Measurements from ENCODE around the gene ITPKB.

DNA sequence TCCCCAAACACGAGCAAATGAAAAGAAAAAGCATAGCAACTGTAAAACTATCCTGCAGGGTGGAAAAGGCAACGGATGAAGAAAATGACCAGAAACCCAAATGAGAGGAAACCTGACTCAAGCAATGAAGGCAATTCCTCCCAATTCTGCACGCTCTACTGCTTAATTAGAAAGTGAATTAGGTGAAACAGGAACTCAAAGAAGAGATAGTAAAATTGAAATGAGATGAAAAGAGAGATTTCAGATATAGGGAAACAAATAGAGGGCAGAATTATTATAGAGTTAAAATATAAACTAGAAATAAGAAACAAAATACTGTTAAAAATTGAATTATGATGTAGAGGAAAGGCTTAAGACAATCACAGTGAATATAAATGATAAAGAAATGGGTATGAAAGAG is 27.5 kb upstream of the ITPKB start:
- TF ChIP-seq, protein P1, sequence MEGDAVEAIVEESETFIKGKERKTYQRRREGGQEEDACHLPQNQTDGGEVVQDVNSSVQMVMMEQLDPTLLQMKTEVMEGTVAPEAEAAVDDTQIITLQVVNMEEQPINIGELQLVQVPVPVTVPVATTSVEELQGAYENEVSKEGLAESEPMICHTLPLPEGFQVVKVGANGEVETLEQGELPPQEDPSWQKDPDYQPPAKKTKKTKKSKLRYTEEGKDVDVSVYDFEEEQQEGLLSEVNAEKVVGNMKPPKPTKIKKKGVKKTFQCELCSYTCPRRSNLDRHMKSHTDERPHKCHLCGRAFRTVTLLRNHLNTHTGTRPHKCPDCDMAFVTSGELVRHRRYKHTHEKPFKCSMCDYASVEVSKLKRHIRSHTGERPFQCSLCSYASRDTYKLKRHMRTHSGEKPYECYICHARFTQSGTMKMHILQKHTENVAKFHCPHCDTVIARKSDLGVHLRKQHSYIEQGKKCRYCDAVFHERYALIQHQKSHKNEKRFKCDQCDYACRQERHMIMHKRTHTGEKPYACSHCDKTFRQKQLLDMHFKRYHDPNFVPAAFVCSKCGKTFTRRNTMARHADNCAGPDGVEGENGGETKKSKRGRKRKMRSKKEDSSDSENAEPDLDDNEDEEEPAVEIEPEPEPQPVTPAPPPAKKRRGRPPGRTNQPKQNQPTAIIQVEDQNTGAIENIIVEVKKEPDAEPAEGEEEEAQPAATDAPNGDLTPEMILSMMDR (IDR thresholded peaks at IDR 0.05): no peak
- TF ChIP-seq EP300 (IDR thresholded peaks at IDR 0.05) (no peak), POLR2A (IDR thresholded peaks at IDR 0.05) (no peak)

Measured in ovary (tissue), 3 donors.